HG03565 (cell line): ENCODE results near the gene CLTCL1.
"Not testable (repeated sequence)": the region's sequence is repeated elsewhere in the genome, so short reads cannot be mapped to it uniquely, and the experiment has no call there.

Source experiments
- ATAC-seq: cut with Tn5 transposase; IDR thresholded peaks from one replicate; pipeline ENCODE4 v1.9.1; 2021; ENCODE audit warnings: mild to moderate bottlenecking, moderate library complexity; ENCODE audit not compliant: unreplicated experiment

Gene CLTCL1

GRCh38 chr22:19222242-19223005 lies 69.1 kb downstream of the CLTCL1 start:
- no peak for ATAC-seq

- ATAC-seq = no peak
These were observed 70.7 kb downstream of the CLTCL1 start for GRCh38 chr22:19220867-19221266.

GRCh38 chr22:19218541-19219233 lies 72.8 kb downstream of the CLTCL1 start:
- no peak for ATAC-seq

GRCh38 chr22:19216579-19216978 lies 74.9 kb downstream of the CLTCL1 start:
- ATAC-seq = no peak

- no peak for ATAC-seq
These were observed 76.2 kb downstream of the CLTCL1 start for GRCh38 chr22:19215360-19215759.

- no peak for ATAC-seq
These were observed 77.4 kb downstream of the CLTCL1 start for GRCh38 chr22:19214078-19214473.

GRCh38 chr22:19213442-19214077 lies 78.0 kb downstream of the CLTCL1 start:
- ATAC-seq = no peak

GRCh38 chr22:19213001-19213400 lies 78.5 kb downstream of the CLTCL1 start:
- no peak for ATAC-seq

GRCh38 chr22:19212302-19212870 lies 79.1 kb downstream of the CLTCL1 start:
- ATAC-seq = no peak

- no peak for ATAC-seq
These were observed 81.3 kb downstream of the CLTCL1 start for GRCh38 chr22:19210188-19210587.

- no peak for ATAC-seq
These were observed 83.2 kb downstream of the CLTCL1 start for GRCh38 chr22:19208287-19208847.

- no peak for ATAC-seq
These were observed 83.6 kb downstream of the CLTCL1 start for GRCh38 chr22:19207884-19208283.

- no peak for ATAC-seq
These were observed 84.1 kb downstream of the CLTCL1 start for GRCh38 chr22:19207401-19207808.

GRCh38 chr22:19206287-19206686 lies 85.2 kb downstream of the CLTCL1 start:
- no peak for ATAC-seq

- no peak for ATAC-seq
These were observed 86.9 kb downstream of the CLTCL1 start for GRCh38 chr22:19204640-19205039.

- no peak for ATAC-seq
These were observed 87.7 kb downstream of the CLTCL1 start for GRCh38 chr22:19203834-19204233.

- ATAC-seq = not testable (repeated sequence)
These were observed 88.7 kb downstream of the CLTCL1 start for GRCh38 chr22:19202799-19203186.

- ATAC-seq = no peak
These were observed 89.4 kb downstream of the CLTCL1 start for GRCh38 chr22:19201869-19202798.

GRCh38 chr22:19201130-19201868 lies 90.2 kb downstream of the CLTCL1 start:
- no peak for ATAC-seq
